ENCODE data around the gene RANBP3L.
"Not testable (repeated sequence)": the region's sequence is repeated elsewhere in the genome, so short reads cannot be mapped to it uniquely, and the experiment has no call there.

The RANBP3L gene

GRCh38 chr5:36209664-36210063 is 92.0 kb downstream of the RANBP3L start:
- ATAC-seq, result no peak
- no peak overlapping the region for H3K27ac Mint-ChIP-seq
- no peaks in the 10 kb centered on the region for H3K4me1 Mint-ChIP-seq
- no peak overlapping the region for H3K4me3 Mint-ChIP-seq
- peaks cover 38% of the 10 kb centered on the region for H3K36me3 Mint-ChIP-seq
- no peaks in the 10 kb centered on the region for H3K27me3 Mint-ChIP-seq
- H3K9me3 Mint-ChIP-seq, result no peaks in the 10 kb centered on the region

GRCh38 chr5:36208786-36209185 is 92.9 kb downstream of the RANBP3L start:
- ATAC-seq, result no peak
- H3K27ac Mint-ChIP-seq, result no peak overlapping the region

GRCh38 chr5:36206913-36207312 is 94.8 kb downstream of the RANBP3L start:
- H3K27ac Mint-ChIP-seq, result no peak overlapping the region
- H3K4me3 Mint-ChIP-seq, result no peak overlapping the region
- H3K4me1 Mint-ChIP-seq, result no peaks in the 10 kb centered on the region
- ATAC-seq, result no peak
- H3K27me3 Mint-ChIP-seq, result no peaks in the 10 kb centered on the region
- H3K36me3 Mint-ChIP-seq, result peaks cover 26% of the 10 kb centered on the region
- no peaks in the 10 kb centered on the region for H3K9me3 Mint-ChIP-seq

More at GRCh38 chr5:36208786-36209185, 92.9 kb downstream of the RANBP3L start:
- H3K27me3 Mint-ChIP-seq, result no peaks in the 10 kb centered on the region
- H3K4me3 Mint-ChIP-seq, result no peak overlapping the region
- H3K4me1 Mint-ChIP-seq, result no peaks in the 10 kb centered on the region
- no peaks in the 10 kb centered on the region for H3K9me3 Mint-ChIP-seq
- H3K36me3 Mint-ChIP-seq, result peaks cover 35% of the 10 kb centered on the region

- H3K36me3 Mint-ChIP-seq, result peaks cover 26% of the 10 kb centered on the region
- no peak overlapping the region for H3K4me3 Mint-ChIP-seq
- no peaks in the 10 kb centered on the region for H3K4me1 Mint-ChIP-seq
- H3K9me3 Mint-ChIP-seq, result no peaks in the 10 kb centered on the region
- no peaks in the 10 kb centered on the region for H3K27me3 Mint-ChIP-seq
- no peak overlapping the region for H3K27ac Mint-ChIP-seq
- ATAC-seq, result no peak
These were observed 96.4 kb downstream of the RANBP3L start for GRCh38 chr5:36205329-36205728.

GRCh38 chr5:36202521-36202961 is 99.2 kb downstream of the RANBP3L start:
- ATAC-seq, result no peak
- Mint-ChIP-seq H3K27ac (no peak overlapping the region), H3K36me3 (peaks cover 25% of the 10 kb centered on the region)

GRCh38 chr5:36200513-36200912 is 101.2 kb downstream of the RANBP3L start:
- no peaks in the 10 kb centered on the region for H3K27me3 Mint-ChIP-seq
- no peaks in the 10 kb centered on the region for H3K9me3 Mint-ChIP-seq
- ATAC-seq, result no peak
- H3K27ac Mint-ChIP-seq, result no peak overlapping the region
- H3K4me3 Mint-ChIP-seq, result no peak overlapping the region
- peaks cover 26% of the 10 kb centered on the region for H3K36me3 Mint-ChIP-seq
- no peaks in the 10 kb centered on the region for H3K4me1 Mint-ChIP-seq

More at GRCh38 chr5:36202521-36202961, 99.2 kb downstream of the RANBP3L start:
- Mint-ChIP-seq H3K27me3 (no peaks in the 10 kb centered on the region), H3K4me1 (no peaks in the 10 kb centered on the region), H3K9me3 (no peaks in the 10 kb centered on the region), H3K4me3 (no peak overlapping the region)

- Mint-ChIP-seq H3K9me3 (no peaks in the 10 kb centered on the region), H3K27me3 (no peaks in the 10 kb centered on the region), H3K4me1 (no peaks in the 10 kb centered on the region), H3K36me3 (peaks cover 26% of the 10 kb centered on the region), H3K27ac (no peak overlapping the region), H3K4me3 (no peak overlapping the region)
- no peak for ATAC-seq
These were observed 102.1 kb downstream of the RANBP3L start for GRCh38 chr5:36199620-36200019.

GRCh38 chr5:36198783-36199182 is 102.9 kb downstream of the RANBP3L start:
- H3K27me3 Mint-ChIP-seq, H3K4me1 Mint-ChIP-seq, ATAC-seq, H3K9me3 Mint-ChIP-seq, H3K4me3 Mint-ChIP-seq, H3K27ac Mint-ChIP-seq: not testable (repeated sequence)
- H3K36me3 Mint-ChIP-seq, result peaks cover 26% of the 10 kb centered on the region
